NCI-H774 (cell line): ENCODE measurements around the gene CTRB2.
A peak's percentile ranks its signal among the peaks of the same experiment; 100 is the strongest.

ENCODE experiments used
- DNase-seq: peaks from one replicate; lab custom pipeline; 2025; lab: John Stamatoyannopoulos, UW

Gene CTRB2

DNA sequence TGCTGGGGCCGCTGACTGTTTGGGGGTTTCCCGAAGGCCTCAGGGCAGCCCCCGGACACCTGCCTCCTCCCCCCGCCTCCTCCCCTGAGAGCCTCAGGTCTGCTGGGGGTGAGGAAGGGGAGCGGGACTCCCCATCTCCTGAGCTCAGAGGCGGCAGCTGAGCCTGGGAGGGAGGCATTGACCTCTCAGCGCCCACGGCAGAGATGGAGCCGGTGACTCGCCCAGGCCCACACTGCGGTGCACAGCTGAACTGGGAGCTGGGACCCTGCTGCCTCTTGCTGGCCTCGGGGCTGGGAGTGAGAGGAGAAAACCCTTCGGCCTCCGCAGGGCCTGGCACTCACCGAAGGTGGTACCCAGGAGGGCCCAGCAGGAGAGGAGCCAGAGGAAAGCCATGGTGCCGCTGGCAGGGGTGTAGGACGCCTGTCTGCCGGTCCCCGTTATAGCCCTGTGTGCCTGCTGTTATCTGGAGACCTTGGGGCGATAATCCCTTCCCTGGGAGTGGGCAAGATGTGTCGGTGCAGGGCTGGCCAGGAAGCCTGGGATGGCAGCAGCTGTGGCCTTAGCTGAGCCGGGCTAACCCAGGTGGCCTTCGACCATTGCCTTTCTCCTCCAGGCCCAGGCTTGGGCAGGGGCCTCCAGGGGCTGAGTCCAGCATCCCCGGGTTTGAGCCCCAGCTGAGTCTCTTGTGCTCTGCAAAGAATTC lies at the start of gene CTRB2:
TSS of gene CTRB2 (minus strand) at position 413 of the 703 bp plus-strand sequence. CDS start at position 393, 20 bp downstream.
- no peak for DNase-seq

DNA sequence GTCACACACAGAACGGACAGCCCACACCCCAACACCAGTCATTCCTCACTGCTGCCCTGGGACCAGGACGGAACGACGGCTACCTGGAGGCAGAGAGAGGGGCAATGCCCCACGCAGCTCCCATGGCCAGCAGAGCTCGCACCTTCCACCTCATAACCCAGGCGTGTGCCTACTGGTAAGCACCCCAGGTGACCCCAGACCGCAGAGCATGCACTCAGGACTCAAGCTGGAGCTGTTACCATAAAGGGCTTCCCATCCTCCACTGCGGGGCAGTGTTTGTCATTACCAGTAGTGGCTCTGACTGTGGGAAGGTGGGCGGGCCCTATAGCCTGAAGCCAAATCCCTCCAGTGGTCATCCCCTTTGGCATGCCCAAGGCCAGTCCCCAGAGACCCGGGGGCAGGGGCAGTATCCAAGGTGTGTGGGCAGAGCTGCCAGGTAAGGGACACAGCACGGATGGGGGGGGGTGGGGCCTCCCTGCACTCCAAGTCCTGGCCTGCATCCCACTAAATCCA lies 49.2 kb upstream of the CTRB2 start:
- no peak for DNase-seq

DNA sequence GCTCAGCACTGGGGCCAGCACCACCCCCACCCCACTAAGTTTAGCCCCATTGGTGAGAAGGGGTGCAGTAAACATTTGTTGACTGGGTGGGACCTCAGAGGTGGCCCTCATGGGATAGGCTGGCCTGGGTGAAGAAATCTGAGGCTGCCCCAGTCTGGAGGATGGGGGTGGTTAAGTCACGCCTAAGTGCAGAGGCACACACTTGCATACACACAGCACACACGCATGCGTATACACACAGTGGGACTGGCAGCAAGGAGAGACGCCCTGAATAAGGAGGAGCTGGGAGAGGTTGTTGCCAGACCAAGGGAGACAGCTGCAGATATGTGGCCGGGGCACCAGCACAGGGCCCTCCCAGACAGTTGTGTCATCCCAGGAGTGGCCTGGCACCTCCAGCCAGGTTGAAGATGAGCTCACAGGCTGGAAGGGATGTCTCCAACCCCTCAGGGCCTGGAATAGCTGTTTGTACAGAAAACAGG lies 47.4 kb upstream of the CTRB2 start:
- DNase-seq: no peak

GRCh38 chr16:75252946-75253911 lies 46.3 kb upstream of the CTRB2 start:
- DNase-seq: no peak

DNA sequence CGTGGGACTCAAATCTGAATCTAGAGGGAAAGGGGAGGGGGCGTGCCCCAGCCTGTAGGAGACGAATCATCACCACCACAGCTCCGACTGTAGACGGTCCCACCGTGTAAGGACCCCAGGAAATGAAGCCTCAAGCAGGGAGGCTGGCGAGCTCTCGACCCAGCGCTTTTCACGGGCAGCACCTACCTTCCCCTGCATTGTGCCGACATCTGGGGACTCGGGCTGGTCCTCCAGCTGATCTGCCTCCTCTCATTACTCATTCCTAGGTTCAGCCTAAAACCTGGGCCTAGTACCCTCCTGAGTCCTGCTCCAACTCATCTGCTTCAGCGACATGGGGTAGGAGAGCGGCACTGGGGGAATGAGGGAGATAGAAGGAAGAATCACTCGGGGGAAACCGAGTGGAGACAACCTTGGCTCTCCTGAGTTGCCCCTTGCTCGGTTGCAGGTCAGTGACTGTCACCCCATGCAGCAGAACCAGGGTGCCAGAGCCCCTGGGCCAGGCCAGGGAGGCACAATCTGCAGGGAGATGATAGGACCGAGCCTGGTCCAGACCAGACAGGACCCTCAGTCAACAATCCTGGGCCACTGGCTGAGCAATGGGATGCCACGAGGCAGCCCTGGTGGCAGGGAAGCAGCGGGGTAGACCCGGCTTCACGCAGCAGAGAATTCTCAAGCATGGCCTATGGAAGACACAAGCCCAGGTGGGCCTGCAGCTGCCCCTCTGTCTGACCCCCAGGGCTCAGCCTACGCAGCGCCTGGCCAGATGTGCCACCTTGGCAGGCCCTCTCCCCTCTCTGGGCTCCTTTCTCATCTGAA lies 45.3 kb upstream of the CTRB2 start:
- DNase-seq: no peak

DNA sequence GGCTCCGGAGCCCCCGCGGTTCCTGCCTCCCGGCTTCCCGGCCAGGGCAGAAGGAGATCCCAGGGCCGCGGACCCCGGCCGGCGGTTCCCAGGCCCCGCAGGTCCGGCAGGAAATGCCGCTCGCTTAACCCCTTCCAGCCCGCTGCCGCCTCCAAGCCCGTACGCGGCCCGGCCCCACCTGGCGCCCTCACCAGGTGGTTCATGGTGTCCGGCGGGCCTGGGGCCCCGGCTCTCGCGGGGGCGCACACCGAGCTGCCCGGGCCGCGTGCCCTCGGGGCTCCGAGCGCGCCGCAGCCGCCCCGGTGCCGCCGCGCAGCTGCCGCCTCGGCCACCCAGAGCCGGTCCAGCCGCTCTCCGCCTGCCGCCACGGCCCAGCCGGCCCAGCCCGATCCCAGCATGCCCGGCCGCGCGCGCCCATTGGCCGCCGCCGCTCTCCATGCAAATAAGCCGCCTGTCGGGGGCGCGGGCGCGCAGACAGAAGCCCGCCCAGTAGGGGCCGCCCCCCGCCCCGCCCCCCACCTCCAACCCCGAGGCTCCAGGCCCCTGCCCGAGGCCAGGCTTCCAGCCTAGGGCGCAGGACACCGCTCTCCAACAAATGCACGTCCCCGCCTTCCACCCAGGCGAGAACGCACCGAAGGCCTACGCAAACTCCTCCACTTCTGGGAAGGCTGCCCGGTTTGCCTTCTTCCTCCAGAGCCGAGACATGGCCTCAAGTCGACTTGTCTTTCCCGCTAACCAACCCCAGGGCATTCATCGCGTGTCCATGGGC lies 44.5 kb upstream of the CTRB2 start, which contains the start of gene BCAR1:
TSS of gene BCAR1 (minus strand) at position 345 of the 769 bp plus-strand sequence. CDS start at position 203, 142 bp downstream.
- DNase-seq: peak; percentile 50

- no peak for DNase-seq
Observed at GRCh38 chr16:75250809-75251279, 43.9 kb upstream of the CTRB2 start.

DNA sequence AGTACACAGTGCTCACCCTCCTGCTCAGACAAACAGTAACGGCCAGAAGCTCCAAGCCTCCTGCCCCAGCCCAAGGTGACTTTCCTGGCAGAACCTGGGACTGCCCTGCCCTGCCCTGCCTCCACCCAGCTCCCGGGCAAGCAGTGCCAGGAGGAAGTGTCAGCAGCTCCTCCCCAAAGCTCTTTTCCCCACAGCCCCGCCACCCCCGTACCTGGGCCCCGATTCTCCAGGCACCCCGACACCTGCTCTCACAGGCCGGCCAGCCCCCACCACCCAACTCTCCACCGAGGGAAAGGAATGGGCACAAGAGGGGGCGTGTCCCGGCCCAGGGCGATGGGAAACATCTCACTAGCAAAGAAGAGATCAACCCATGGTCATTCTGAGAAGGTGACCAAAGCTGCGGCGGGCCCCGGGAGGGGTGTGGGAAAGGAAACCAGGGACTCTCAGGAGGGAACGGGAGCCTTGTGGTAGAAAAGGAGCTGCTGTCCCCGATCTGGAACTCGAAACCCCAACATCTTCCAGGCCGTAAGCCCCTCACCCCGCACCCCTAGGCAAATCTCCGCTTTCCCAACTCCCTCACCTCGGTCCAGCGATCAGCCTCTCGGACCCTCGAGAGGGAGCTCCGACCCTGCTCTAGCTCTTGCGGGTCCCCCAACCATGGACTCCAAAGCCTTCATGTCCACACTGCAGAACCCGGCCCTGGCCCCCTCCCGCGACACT lies 43.3 kb upstream of the CTRB2 start:
- DNase-seq: no peak

- DNase-seq: no peak
Observed at GRCh38 chr16:75249441-75249840, 42.5 kb upstream of the CTRB2 start.

DNA sequence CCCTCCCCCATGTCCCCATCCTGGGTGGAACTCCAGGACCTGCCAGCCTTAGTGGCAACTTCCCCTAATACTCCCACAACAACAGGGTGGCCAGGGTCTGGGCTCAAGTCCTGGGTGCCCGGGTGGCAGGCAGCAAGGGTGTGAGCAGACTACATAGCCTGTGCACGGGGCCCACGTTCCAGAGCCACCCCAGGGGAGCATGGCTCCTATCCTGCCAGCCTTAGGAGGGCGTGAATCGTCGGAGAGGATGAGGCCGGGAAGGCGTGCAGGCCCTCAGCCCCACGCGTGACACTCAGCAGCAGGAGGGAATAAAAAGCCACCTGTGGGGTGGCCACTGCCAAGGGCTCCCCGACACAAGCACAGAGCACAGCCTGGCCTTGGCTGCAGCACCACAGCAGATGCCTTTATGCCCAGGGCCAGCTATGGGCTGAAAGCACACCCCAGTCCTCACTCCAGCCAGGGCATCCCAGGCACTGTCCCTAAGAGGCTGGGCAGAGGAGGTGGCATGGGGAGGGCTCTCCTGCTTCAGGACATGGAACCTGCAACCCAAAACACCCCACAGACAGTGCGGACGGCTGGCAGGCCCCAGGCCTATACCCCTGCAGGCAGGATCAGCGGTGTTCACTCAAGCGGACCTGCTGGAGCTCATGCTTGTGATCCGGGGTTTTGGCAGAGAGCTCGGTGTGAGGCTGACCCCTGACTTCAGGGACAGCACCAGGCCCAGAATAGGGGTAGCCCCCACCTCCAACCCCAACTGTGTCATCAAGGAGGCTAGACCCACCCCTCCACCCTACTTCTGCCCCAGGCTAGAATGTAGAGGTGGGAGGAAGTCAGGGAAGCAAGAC lies 41.8 kb upstream of the CTRB2 start:
- DNase-seq: no peak

DNA sequence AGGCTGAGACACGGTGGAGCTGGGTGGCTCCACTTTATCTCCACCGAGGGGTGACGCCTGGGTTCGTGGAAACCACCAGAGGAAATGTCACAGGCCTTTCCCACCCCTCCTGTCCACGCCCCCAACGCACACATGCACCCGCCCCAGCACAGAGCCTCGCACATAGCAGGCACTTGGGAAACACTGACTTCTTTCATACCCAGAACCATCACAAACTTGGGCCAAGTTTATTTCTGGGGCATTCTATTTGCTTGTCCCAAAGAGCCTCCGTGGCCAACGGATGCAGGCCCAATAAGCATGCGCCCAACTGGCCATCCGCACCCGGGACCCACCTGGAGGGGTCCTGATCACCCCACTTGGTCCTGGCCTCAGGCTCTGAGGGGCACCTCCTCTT lies 41.2 kb upstream of the CTRB2 start:
- no peak for DNase-seq

- no peak for DNase-seq
Observed at GRCh38 chr16:75247249-75247648, 40.3 kb upstream of the CTRB2 start.

DNA sequence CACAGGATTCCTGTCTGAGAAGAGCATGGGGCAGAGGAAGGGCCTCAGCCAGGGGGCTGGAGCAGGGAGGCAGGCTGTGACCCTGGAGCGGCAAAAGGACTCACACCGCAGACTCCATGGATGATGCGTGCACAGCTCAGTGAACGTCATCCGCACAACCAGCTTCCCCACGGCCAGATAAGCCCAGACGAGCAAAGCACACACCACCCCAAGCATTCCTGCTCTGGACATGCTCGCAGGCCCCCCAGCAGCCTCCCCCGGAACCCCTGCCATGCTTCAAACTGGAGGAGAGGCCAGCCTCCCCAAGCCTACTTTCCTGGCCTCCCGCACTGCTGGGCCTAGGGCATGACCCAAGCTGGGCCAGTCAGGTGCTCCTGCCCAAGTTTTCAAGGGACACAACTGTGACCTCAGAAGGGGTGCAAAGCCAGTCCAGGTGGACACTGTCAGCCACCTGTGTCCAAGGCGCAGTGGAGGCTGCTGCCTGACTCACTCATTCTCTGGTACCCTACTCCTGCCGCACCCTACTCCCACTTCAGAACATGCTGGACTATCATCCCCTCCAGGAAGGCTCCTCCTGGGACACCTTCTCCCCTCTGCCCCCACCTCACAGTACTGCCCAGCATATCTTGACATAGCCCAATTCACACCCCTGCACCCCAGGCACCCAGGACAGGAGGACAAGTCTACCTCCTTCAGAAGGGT lies 39.7 kb upstream of the CTRB2 start:
- no peak for DNase-seq

- no peak for DNase-seq
Observed at GRCh38 chr16:75244844-75245758, 38.1 kb upstream of the CTRB2 start.

GRCh38 chr16:75244225-75244809 lies 37.4 kb upstream of the CTRB2 start:
- no peak for DNase-seq

DNA sequence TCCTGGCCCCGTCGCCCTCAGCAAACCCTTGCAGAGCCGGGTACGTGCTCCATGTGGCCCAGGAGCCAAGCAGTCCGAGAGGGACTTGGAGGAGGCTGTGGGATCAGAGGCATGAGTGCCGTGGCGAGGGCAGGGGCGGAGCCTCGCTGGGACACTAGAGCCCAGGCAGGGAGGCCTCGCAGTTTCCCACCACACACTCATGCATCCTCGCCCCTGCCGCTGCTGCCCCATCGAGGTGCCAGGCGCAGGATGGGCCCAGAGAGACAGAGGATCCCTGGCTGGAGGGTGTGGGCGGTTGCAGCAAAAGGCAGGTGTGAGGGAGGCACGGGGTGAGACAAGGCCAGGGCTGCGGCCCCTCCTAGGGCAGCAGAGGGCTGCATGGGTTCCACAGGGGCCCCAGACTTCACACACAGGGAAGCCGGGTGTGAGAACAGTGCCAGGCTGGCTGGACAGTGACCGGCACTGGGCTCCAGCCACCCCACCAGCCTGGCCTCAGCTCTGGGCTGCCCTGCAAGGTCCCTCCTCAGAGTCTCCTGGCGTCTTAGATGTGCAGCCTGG lies 36.8 kb upstream of the CTRB2 start:
- no peak for DNase-seq
